GM12874 (cell line): ENCODE data around the gene UST.

ENCODE experiments used
- TF ChIP-seq, protein P1 (sequence below): IDR thresholded peaks from 2 replicates; pipeline ENCODE4 v1.5.1; 2011; ENCODE audit warnings: low read depth, mild to moderate bottlenecking, control low read depth, low read length, moderate library complexity; ENCODE audit not compliant: insufficient read depth

UST gene

GRCh38 chr6:148955441-148955840 is 208.6 kb downstream of the UST start:
- TF ChIP-seq, protein P1, sequence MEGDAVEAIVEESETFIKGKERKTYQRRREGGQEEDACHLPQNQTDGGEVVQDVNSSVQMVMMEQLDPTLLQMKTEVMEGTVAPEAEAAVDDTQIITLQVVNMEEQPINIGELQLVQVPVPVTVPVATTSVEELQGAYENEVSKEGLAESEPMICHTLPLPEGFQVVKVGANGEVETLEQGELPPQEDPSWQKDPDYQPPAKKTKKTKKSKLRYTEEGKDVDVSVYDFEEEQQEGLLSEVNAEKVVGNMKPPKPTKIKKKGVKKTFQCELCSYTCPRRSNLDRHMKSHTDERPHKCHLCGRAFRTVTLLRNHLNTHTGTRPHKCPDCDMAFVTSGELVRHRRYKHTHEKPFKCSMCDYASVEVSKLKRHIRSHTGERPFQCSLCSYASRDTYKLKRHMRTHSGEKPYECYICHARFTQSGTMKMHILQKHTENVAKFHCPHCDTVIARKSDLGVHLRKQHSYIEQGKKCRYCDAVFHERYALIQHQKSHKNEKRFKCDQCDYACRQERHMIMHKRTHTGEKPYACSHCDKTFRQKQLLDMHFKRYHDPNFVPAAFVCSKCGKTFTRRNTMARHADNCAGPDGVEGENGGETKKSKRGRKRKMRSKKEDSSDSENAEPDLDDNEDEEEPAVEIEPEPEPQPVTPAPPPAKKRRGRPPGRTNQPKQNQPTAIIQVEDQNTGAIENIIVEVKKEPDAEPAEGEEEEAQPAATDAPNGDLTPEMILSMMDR: no peak

DNA sequence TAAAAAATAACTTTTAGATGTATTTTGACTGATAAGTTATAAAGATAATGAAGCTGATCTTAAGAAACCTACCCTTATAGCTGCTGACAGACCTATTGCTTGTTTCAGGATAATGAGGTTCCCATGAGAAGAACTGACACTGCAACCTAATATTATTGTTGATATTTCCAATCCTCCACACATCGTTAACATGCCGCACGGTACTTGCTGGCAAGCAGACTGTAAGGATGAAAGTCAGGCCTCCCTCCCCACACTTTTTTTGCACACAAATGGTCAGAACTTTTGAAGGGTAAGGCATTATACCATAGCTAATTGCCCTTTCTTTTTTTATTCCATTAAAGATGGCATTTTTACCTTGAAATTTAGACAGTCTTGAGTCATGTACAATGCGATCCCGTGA is 210.9 kb downstream of the UST start:
- TF ChIP-seq, protein P1: no peak

DNA sequence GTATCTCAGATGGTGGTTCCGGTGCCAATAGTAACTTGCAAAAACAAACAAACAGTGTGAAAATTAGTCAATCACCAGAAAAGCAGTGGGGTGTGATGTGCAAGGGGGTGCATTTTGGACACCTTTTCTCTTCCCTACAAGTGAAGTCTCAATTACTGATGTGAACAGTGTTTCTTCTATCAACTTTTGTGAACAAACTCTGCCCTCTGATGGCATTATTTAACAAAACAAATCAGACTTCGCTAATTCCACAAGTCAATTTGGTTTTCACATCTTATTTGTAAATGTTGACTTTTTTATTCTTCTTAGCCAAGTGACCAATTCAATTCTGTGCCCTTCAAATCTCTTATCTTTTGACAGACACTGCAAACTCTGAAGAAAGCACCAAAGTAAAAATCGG is 212.2 kb downstream of the UST start:
- TF ChIP-seq, protein P1: no peak

DNA sequence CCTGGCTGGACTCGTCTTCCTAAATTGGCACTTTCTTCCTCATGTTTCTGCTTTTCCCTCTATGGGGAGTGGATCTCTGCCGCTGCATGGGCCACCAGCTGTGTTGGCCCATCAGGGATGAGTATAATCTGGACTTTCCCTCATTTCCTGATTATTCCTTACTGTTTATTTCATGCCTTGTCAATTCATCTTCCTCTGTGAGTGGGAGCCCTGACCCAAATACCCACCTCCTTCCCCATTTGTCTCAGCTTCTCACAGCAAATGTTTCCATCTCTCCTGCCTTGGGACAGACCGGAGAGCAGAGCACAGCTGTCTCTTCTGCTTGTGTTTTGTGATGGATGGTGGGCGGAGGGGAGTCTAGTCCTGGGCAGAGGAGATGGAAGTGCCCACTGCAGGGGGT is 212.7 kb downstream of the UST start:
- TF ChIP-seq, protein P1: no peak

DNA sequence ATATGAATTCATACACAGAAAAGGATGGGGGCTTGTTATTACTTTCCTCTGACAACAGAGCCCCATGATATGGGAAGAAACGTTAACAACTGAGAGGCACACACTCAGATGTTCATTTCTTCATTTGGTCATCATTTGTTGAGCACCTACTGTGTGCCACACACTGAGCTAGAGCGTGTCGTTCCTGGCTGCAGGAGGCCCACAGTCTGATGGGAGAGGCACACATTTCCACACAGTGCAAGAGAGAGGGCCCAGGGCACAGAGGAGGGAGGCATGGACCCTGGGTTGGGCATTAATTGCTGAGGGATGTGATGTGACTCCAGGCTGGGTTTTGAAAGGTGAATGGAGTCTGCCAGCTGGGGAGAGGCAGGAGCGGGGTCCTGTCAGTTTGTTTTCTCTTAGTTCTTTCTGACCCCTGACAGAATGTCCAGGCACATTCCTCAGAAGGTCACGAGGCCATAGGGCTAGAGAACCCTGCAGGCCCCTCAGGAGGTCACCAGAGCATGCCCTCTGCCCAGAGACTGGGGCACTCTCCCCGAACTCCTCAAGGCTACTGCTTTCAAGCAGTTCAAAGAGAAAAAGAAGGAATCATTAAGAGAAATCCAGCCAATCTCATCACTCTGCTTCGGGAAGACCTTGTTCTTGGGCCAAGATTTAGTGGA is 216.2 kb downstream of the UST start:
- TF ChIP-seq, protein P1: no peak

DNA sequence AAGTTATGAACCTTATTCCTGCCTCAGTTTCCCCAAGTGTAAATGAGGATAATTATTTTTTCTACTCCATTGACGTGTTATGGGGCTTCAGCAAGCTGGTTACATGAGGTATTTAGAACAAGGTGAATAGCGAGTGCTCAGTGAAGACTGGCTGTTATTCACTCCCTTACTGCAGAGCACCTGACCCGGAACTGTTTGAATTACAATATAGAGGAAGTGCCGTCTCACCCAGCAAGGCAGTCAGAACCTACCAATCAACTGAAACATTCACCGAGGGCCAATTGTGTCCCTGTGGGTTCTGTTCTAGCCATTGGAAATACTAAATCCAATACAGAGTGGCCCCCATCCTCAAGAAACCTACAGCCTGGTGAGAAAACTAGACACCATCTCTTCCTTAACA is 216.9 kb downstream of the UST start:
- TF ChIP-seq, protein P1: no peak

DNA sequence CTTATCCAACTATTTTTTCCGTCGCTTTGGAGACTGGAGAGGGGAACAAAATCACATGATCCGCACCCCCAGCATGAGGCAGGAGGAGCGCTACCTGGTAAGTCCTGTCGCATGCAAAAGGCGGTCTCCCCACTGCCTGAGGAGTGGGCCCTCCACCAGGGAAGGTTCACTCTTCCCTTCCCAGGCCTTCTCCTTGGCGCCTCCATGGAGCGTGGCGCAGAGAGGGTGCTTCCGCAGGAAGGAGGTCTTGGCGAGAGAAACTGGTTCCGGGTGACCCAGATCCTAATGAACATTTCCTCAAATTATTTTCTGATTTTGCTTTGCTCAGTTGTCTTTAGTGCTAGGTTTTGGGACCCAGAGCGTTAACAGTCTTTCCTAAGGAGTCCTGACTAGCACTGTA is 217.6 kb downstream of the UST start:
- TF ChIP-seq, protein P1: no peak
